H9 (cell line): ENCODE results near the gene PDE4A. TPM values are rescaled to one million over a fixed set of nuclear protein-coding genes. Genes with fewer than 3 reads are reported as not detected.

Source experiments
- DNase-seq: peaks from one replicate; pipeline ENCODE4 v3.0.0-alpha.2; 2017
- H2AFZ ChIP-seq: one replicate; pipeline ENCODE4 v1.6.1; 2013; ENCODE audit warnings: mild to moderate bottlenecking, low read length, control low read depth, moderate library complexity
- H2AK5ac ChIP-seq: 2 replicates; pipeline ENCODE4 v1.6.1; 2013; ENCODE audit warnings: low read length, control low read depth, mixed read lengths; ENCODE audit not compliant: insufficient read length
- H2BK120ac ChIP-seq: one replicate; pipeline ENCODE4 v1.6.1; 2013; ENCODE audit warnings: low read depth, mild to moderate bottlenecking, low read length, control low read depth, inconsistent platforms; ENCODE audit not compliant: poor library complexity, severe bottlenecking
- H2BK12ac ChIP-seq: 2 replicates; pipeline ENCODE4 v1.6.1; 2013; ENCODE audit warnings: low read length, control low read depth, mixed read lengths, low read depth; ENCODE audit not compliant: insufficient read length
- H2BK15ac ChIP-seq: 2 replicates; pipeline ENCODE4 v1.6.1; 2013; ENCODE audit warnings: low read depth, low read length, control low read depth
- H2BK20ac ChIP-seq: one replicate; pipeline ENCODE4 v1.6.1; 2013; ENCODE audit warnings: low read depth, mild to moderate bottlenecking, low read length, control low read depth, inconsistent platforms; ENCODE audit not compliant: poor library complexity, severe bottlenecking
- H2BK5ac ChIP-seq: 2 replicates; pipeline ENCODE4 v1.6.1; 2013; ENCODE audit warnings: low read length, control low read depth, mixed read lengths; ENCODE audit not compliant: insufficient read length
- H3K14ac ChIP-seq: 2 replicates; pipeline ENCODE4 v1.6.1; 2013; ENCODE audit warnings: low read length, control low read depth; ENCODE audit not compliant: insufficient read depth
- H3K18ac ChIP-seq: 2 replicates; pipeline ENCODE4 v1.6.1; 2013; ENCODE audit warnings: low read depth, mild to moderate bottlenecking, mixed read lengths, low read length, control low read depth; ENCODE audit not compliant: insufficient read length
- H3K23ac ChIP-seq: 2 replicates; pipeline ENCODE4 v1.6.1; 2013; ENCODE audit warnings: low read length, control low read depth, mixed read lengths, low read depth; ENCODE audit not compliant: insufficient read length
- H3K23me2 ChIP-seq: 2 replicates; pipeline ENCODE4 v1.6.1; 2013; ENCODE audit warnings: low read depth, mild to moderate bottlenecking, mixed read lengths, low read length, control low read depth; ENCODE audit not compliant: insufficient read length, poor library complexity, severe bottlenecking
- H3K27ac ChIP-seq: 2 replicates; pipeline ENCODE4 v1.5.1; 2013; ENCODE audit warnings: low read length, control low read depth, mixed read lengths, low read depth; ENCODE audit not compliant: insufficient read length
- H3K27me3 ChIP-seq: 2 replicates; pipeline ENCODE4 v1.6.1; 2013; ENCODE audit warnings: low read length, control low read depth, inconsistent platforms; ENCODE audit not compliant: insufficient read depth
- H3K4ac ChIP-seq: 2 replicates; pipeline ENCODE4 v1.6.1; 2013; ENCODE audit warnings: low read depth, mild to moderate bottlenecking, control low read depth, inconsistent platforms, low read length, moderate library complexity
- H3K4me1 ChIP-seq: 2 replicates; pipeline ENCODE4 v1.6.1; 2013; ENCODE audit warnings: low read length, control low read depth, inconsistent platforms; ENCODE audit not compliant: insufficient read depth
- H3K4me2 ChIP-seq: 2 replicates; pipeline ENCODE4 v1.6.1; 2013; ENCODE audit warnings: low read length, control low read depth, mixed read lengths; ENCODE audit not compliant: insufficient read length, insufficient read depth
- H3K56ac ChIP-seq: 2 replicates; pipeline ENCODE4 v1.6.1; 2013; ENCODE audit warnings: low read depth, mild to moderate bottlenecking, mixed read lengths, low read length, control low read depth; ENCODE audit not compliant: insufficient read length
- H3K79me1 ChIP-seq: 2 replicates; pipeline ENCODE4 v1.6.1; 2013; ENCODE audit warnings: low read depth, mild to moderate bottlenecking, moderate library complexity, low read length, control low read depth, inconsistent platforms; ENCODE audit not compliant: insufficient read depth, poor library complexity, severe bottlenecking
- H3K79me2 ChIP-seq: 2 replicates; pipeline ENCODE4 v1.6.1; 2013; ENCODE audit warnings: low read length, control low read depth, inconsistent platforms; ENCODE audit not compliant: insufficient read depth
- H3K9ac ChIP-seq: 2 replicates; pipeline ENCODE4 v1.6.1; 2013; ENCODE audit warnings: low read length, control low read depth, mixed read lengths; ENCODE audit not compliant: insufficient read length; ENCODE audit errors: extremely low read depth
- H3K9me3 ChIP-seq: one replicate; pipeline ENCODE4 v1.6.1; 2013; ENCODE audit warnings: low read depth, low read length, inconsistent platforms; ENCODE audit not compliant: control insufficient read depth
- H3T11ph ChIP-seq: one replicate; pipeline ENCODE4 v1.6.1; 2013; ENCODE audit warnings: mild to moderate bottlenecking, low read length, control low read depth, inconsistent platforms
- H4K20me1 ChIP-seq: one replicate; pipeline ENCODE4 v1.6.1; 2013; ENCODE audit not compliant: control insufficient read depth, insufficient read length, insufficient read depth
- H4K5ac ChIP-seq: 2 replicates; pipeline ENCODE4 v1.6.1; 2013; ENCODE audit warnings: low read depth, mild to moderate bottlenecking, mixed read lengths, low read length, control low read depth; ENCODE audit not compliant: insufficient read length
- H4K8ac ChIP-seq: replicated peaks from 2 replicates; pipeline ENCODE4 v1.6.1; 2013; ENCODE audit warnings: low read length, control low read depth, mixed read lengths, low read depth; ENCODE audit not compliant: insufficient read length
- H4K91ac ChIP-seq: 2 replicates; pipeline ENCODE4 v1.6.1; 2013; ENCODE audit warnings: low read depth, mild to moderate bottlenecking, moderate library complexity, mixed read lengths, low read length, control low read depth; ENCODE audit not compliant: insufficient read length
- H3K27ac Mint-ChIP-seq, 3 experiments: 2 replicates in 2 of 3; 3 replicates in 1 of 3; pipeline ENCODE4 v1.8.0; 2020 to 2021; ENCODE audit warnings: mixed read lengths in 3 of 3, mild to moderate bottlenecking in 1 of 3, moderate library complexity in 1 of 3
- H3K27me3 Mint-ChIP-seq: 2 replicates; pipeline ENCODE4 v1.8.0; 2021; ENCODE audit warnings: low read depth, mild to moderate bottlenecking, moderate library complexity, mixed read lengths
- H3K36me3 Mint-ChIP-seq, 3 experiments: 2 replicates in 2 of 3; 3 replicates in 1 of 3; pipeline ENCODE4 v1.8.0; 2020 to 2021; ENCODE audit warnings: low read depth in 3 of 3, mixed read lengths in 3 of 3; ENCODE audit not compliant: insufficient read depth in 1 of 3
- H3K4me1 Mint-ChIP-seq, 2 experiments: 2 replicates each; pipeline ENCODE4 v1.8.0; 2020; ENCODE audit warnings: mixed read lengths in 2 of 2
- H3K4me3 Mint-ChIP-seq, 2 experiments: 2 replicates in 1 of 2; 3 replicates in 1 of 2; pipeline ENCODE4 v1.8.0; 2020 to 2021; ENCODE audit warnings: mild to moderate bottlenecking in 2 of 2, mixed read lengths in 2 of 2, moderate library complexity in 1 of 2
- H3K9me3 Mint-ChIP-seq, 2 experiments: 2 replicates in 1 of 2; 3 replicates in 1 of 2; pipeline ENCODE4 v1.8.0; 2020; ENCODE audit warnings: mild to moderate bottlenecking in 2 of 2, mixed read lengths in 2 of 2, moderate library complexity in 1 of 2
- WGBS: extraction: QIAGEN DNeasy Blood & Tissue Kit; methylation state at CpG from one replicate; pipeline ENCODE4 v1.1.7; 2013; ENCODE audit warnings: missing lambda C conversion rate, low lambda C conversion rate, mixed read lengths; ENCODE audit not compliant: insufficient read length; ENCODE audit errors: extremely low coverage; 5-methylcytosine and 5-hydroxymethylcytosine counted together
- total RNA-seq: library from RNA; stranded (reverse); gene quantifications from 2 replicates; pipeline ENCODE4 v1.2.1, GENCODE V29; 2021
- TF ChIP-seq, protein P1 (sequence below): fragments of 200-600 bp; sonication (generic); conservative IDR thresholded peaks from 3 replicates; pipeline ENCODE4 v1.8.0; 2021; ENCODE audit warnings: antibody characterized with exemption, mild to moderate bottlenecking

PDE4A gene
- total RNA-seq, 1 experiment from 2014 or later: 8.5 TPM

GRCh38 chr19:10428996-10429381, 8.7 kb downstream of the PDE4A start:
- H2BK5ac ChIP-seq: no peak overlapping the region
- no peak overlapping the region for H2BK120ac ChIP-seq
- no peak overlapping the region for H3K56ac ChIP-seq
- no peak for DNase-seq
- no peak overlapping the region for H4K8ac ChIP-seq
- H3T11ph ChIP-seq: no peak overlapping the region
- H3K4me3 Mint-ChIP-seq: no peak overlapping the region
- H2AFZ ChIP-seq: no peak overlapping the region
- no peak overlapping the region for H3K14ac ChIP-seq
- H2BK15ac ChIP-seq: no peak overlapping the region
- no peak overlapping the region for H3K23ac ChIP-seq
- no peak overlapping the region for H3K27ac ChIP-seq
- H3K23me2 ChIP-seq: no peaks in the 10 kb centered on the region
- H2BK20ac ChIP-seq: no peak overlapping the region
- H3K27ac Mint-ChIP-seq: no peak overlapping the region
- H3K4ac ChIP-seq: no peak overlapping the region
- H4K5ac ChIP-seq: no peak overlapping the region
- H3K9me3 ChIP-seq: no peaks in the 10 kb centered on the region
- no peak overlapping the region for H3K18ac ChIP-seq
- no peak overlapping the region for H2BK12ac ChIP-seq
- H3K27me3 ChIP-seq: peaks cover 43% of the 10 kb centered on the region
- WGBS: 88% methylated on average over 1 of the region's 5 CpGs
- no peaks in the 10 kb centered on the region for H3K79me1 ChIP-seq
- H4K91ac ChIP-seq: no peak overlapping the region
- no peak overlapping the region for H3K9ac ChIP-seq
- H3K4me1 ChIP-seq: no peaks in the 10 kb centered on the region
- H3K27me3 Mint-ChIP-seq: peaks cover 93% of the 10 kb centered on the region
- no peak overlapping the region for H3K4me2 ChIP-seq
- no peak overlapping the region for H2AK5ac ChIP-seq
- no peaks in the 10 kb centered on the region for H3K79me2 ChIP-seq
- TF ChIP-seq, protein P1, sequence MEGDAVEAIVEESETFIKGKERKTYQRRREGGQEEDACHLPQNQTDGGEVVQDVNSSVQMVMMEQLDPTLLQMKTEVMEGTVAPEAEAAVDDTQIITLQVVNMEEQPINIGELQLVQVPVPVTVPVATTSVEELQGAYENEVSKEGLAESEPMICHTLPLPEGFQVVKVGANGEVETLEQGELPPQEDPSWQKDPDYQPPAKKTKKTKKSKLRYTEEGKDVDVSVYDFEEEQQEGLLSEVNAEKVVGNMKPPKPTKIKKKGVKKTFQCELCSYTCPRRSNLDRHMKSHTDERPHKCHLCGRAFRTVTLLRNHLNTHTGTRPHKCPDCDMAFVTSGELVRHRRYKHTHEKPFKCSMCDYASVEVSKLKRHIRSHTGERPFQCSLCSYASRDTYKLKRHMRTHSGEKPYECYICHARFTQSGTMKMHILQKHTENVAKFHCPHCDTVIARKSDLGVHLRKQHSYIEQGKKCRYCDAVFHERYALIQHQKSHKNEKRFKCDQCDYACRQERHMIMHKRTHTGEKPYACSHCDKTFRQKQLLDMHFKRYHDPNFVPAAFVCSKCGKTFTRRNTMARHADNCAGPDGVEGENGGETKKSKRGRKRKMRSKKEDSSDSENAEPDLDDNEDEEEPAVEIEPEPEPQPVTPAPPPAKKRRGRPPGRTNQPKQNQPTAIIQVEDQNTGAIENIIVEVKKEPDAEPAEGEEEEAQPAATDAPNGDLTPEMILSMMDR: no peak
- H4K20me1 ChIP-seq: peaks cover 2% of the 10 kb centered on the region
- H3K9me3 Mint-ChIP-seq: peaks cover 4 to 9% of the 10 kb centered on the region in 2 experiments; a peak in 3 of 5 replicates
- peaks cover 0 to 4% (median 0%) of the 10 kb centered on the region in 3 experiments; a peak in 2 of 7 replicates for H3K36me3 Mint-ChIP-seq
- H3K4me1 Mint-ChIP-seq: peaks cover 15 to 24% of the 10 kb centered on the region in 2 experiments; a peak in 3 of 4 replicates
